GM18858 (cell line): Measurements from ENCODE around the gene ADRA1B.

ENCODE experiments used
- ATAC-seq: cut with Tn5 transposase; IDR thresholded peaks from one replicate; pipeline ENCODE4 v1.9.1; 2021; ENCODE audit not compliant: unreplicated experiment

The ADRA1B gene

DNA sequence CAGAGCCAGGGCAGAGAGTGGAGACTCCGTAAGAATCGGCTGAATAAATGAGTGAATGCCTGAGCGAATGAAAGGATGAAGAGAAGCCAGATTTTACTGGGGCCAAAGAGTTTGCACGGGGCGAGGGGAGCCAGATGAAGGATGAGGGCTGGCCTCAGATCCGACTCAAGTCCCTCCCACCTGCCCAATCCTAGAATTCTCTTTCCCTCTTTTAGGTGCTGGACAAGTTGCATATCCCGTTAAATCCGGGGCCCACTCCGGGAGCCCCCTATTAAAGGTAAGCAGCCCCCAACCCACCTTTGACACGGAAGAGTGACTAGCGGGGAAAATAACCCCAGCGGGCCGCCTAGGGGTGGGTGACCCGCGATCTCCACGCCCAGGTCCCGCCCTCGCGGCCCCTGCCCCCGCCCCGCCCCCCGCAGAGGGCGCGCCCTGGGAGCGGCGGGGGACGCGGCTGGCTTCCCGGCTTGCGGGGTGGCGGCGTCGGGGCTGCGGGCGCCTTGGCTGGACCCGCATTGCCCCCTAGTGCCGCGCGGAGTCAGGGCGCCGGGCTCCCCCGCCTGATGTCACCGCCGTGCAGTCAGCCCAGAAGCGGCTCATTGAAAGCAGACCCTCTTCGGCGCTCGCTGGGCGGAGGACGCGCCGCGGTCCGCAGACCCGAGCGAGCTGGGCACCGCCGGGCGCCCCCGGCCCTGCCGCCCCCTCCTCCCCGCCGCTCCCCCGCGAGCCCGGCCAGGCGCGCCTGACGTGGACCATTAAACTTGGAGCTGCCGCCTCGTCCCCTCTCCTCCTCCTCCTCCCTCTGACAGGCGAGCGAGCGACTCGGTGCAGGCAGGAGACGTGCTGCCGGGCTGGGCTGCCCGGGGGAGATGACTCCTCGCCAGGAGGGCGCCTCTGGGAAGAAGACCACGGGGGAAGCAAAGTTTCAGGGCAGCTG is at the start of gene ADRA1B:
TSS of gene ADRA1B (plus strand) at position 579 of the 937 bp plus-strand sequence. CDS start 424 bp downstream, outside the sequence.
- ATAC-seq = no peak

DNA sequence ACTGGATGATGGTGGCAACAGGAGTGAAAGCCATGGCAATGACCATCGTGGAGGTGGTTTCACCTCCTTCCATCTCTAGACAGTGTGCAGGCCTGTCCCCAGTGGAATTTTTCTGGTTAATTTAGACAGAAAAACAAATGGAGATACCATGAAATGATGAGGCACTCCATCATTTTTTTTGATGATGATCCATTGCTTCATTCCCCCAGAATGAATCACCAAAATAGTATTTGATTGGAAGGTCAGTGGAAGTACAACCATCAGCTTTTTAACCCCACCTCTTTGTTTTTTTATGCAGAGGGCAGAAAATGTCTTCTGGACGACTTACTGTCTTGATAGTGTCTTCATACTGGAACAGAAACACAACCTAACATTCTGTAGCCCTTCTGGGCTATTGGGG is 42.6 kb upstream of the ADRA1B start:
- ATAC-seq = no peak

DNA sequence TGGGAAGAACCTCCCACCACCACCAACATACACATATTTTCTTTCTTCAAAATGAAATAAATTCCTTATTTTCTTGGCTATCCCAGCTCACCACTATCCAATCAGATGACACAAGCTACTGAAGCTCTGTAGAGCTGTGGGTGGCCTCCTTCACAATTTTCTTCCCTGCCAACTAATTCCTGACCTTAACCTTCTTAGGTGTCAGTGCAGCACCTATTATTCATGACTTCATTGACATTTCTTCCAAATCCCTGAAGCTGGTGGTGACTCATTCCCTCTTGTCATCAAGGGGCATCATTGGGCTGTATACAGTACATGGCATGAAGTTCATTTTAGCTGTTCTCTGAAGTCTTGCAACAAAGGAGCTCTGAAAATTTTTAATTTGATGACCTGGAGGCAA is 42.0 kb upstream of the ADRA1B start:
- no peak for ATAC-seq

DNA sequence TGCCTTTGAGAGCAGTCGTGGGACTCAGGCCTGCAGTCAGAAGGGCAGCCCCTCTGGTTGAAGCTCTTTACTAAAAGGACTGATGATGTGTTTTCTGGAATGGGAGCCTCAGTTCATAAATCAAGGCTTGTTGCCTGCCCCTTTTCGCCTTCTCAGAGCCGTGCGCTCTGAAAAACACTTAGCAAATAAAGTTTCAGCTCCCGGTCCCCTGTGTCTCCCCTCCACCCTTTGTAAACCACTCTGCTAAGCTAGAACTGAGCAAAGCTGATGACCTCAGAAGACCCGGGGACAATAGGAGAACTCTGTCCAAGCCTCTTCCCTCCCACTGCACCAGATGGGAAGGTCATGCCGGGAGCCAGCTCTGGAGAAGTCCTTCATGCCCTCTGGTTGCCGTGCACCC is 39.3 kb upstream of the ADRA1B start:
- no peak for ATAC-seq

DNA sequence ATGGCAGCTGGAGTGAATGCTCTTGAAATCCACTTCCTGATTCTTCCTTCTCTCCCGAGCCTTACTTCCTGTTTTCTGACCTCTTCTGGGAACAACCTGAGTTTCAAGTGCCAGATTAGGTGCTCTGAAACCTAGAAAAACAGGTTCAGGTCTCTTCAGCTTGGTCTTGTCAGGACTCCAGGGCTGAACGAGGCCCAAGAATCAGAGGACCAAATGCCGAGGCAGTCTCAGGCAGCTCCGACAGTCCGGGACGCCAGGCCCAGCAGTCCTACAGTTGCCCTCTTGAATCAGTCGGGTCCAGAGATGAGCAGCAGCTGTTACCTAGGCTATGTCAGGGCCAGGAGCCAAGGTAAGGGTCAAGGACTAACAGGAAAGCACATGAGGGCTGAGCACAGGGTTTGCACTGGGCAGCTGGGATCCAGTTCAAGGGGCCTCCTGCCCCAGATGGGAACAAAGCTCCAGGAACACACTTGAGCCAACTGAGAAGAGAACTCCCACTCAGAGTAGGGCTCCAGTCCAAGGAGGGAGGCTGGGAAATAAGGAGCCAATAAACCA is 38.3 kb upstream of the ADRA1B start:
- ATAC-seq = no peak

DNA sequence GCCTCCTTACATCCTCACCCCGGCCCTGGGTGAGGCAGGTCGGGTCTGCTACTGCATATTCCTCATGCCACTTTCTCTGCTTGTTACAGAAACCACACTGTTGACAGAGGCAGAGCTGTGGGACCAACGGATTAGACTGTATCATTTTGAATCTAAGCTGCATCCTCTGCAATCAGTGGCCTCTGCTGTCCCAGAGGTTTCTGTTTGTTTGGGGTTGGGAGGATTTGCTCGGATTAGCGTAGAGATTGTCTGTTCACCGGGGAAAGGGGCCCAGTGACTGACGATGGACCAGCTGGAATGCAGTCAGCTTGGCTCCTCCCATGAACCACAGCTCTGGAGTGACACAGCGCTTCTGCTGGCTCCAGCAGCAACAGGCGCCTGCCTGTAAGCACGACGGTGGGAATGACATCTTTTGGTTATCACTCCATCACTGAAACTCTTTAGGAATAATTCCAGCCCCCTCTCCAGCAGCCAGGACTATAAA is 37.3 kb upstream of the ADRA1B start:
- no peak for ATAC-seq

DNA sequence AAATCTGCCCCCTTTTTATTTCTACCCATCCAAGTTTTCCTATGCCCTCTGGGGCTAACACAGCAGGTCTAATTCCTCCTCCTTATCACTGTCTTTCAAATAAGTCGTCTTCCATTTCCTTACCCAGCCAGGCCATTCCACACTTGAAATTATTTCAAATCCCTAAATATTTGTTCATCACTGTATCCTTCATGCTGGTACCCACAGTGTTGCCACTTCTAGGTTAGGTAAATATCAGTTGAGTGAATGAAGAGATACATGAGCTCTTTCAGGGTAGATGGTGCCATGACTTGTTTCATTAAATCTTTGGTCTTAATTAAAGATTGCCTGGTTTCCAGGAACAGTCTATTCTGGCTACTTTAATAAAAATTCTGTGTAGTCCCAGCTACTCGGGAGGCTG is 35.6 kb upstream of the ADRA1B start:
- no peak for ATAC-seq

DNA sequence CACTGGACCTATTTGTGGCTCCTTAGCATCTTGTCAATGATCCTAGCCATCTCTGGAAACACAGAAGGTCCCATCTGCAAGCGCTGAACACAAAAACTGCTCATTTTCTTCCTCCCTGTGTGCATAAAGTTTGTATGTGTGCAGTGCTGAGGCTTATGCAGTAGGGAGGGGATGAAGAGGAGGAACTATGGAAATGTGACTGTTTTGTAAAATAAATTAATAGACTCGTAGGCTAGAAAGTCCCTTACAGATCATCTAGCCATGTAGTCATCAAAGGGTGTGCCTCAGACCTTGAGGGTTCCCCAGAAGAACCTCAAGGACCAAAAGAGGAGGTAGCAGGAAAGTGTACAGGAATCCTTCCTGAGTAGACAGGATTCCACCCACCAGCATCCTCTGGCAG is 34.3 kb upstream of the ADRA1B start:
- ATAC-seq = no peak

DNA sequence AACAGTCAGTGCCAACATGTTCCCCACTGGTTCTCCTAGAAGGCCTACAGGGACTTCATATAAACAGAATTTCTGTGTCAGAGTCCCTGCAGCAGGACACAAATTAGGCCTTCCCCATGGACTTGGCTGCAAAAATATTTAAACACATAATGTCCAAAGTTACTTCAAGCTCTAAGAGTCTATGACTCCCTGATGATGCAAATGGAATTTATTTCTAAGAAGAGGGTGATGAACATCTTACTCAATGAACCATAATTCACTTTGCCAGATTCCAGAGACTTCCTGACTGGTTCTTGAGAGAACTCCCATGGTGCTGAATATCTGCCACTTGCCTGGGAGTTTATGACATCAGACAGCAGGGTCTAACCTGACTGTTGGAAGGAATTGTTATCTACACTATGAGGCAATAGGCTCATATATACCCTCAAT is 32.7 kb upstream of the ADRA1B start:
- no peak for ATAC-seq

DNA sequence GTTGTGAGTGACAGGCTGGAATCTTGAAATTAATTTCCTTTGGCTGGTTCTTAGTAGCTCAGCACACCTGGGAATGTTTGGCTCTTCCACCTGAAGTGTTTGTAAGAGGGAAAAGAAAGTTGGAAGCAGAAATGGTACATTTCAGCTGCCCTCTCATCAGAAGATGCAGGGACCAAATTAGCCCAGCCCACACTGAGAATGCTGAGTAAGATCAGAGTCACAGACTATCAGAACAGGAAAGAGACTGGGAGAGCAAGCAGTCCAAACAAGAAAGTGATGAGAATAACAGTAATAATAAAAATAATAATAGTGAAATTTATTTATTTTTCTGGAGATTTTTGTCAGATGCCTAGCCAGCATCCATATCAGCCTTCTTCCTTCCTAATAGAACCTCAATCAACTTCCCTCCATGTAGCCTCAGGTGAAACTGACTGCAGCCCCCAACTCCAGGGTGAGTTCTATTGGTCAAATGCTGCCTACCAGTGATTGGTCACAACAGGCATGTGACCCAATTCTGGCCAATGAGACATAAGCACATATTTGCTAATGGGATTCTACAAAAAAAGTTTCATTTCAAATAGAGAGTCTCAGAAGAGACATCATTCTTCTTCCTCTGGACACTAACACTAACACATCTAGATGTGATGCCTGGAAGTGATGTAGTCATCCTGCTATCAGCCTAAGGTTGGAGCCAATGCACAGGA is 31.2 kb upstream of the ADRA1B start:
- ATAC-seq = no peak

DNA sequence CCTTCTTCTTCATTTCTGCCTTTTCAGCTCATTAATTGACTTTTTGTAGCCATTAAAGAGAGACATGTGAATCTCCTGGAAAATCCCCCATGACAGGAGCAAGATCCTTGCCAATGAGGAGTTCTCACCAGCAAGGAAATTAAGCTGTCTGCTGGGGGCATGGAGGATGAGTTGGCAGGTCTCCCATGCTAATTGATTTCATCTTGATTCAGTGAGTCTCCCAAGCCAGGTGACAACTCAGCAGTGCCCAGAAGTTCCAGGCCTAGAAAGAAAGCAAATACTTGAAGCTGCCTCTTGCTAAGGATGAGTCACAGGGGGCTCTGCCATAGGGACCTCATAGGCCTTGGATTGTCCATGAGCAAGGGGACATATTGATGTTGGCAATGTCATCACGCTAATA is 30.0 kb upstream of the ADRA1B start:
- ATAC-seq = no peak

DNA sequence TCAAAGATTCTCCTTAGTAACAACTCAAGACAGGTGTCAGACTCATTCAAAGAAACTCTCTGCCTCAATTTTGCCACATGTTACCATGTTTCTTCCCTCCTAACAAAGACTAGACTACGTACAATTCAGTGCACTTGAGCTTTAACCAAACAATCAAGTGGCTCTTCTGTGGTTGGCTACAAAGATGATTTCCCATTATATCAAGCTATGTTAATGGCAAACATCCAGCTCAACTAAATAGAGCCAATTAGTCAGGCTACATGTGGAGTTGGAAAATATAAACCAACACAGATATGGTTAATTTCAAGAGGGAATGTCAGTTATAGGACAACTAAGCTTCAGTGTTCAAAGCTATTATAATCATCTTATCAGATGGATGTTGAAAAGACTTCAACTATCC is 29.2 kb upstream of the ADRA1B start:
- no peak for ATAC-seq

DNA sequence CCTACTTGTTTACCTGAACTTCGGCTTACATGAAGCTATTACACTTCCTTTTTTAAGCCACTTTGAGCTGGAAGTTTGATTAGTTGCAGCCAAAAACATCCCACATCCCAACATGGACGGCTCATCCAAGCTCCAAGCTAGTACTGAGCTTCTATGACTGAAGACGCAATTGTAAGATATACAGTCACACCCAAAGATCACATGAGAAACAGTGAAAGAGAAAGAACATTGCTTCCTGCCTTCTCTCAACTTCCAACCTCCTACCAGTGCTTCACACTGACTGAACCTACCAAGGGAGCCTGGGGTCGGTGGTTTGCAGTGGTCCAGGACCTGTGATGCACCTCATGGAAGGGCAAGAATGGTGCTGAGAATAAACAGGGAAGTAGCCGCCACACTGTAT is 27.4 kb upstream of the ADRA1B start:
- no peak for ATAC-seq

DNA sequence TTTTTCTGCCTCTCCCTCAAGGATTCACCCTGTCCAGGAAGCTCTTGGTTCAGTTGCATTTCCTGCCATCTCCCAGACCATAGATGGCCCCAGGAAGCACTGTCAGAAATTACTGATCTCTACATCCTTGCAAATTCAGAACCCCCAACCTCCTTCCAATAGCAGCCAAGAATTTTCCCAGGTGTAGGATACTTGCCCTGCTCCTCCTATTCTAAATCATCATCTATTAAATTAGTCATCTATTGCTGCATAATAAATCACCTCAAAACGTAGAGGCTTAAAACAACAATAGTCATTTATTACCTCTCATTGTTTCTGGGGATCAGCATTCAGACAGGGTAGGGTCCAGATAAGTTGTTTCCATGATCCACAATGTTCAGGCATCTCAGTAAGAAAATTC is 26.1 kb upstream of the ADRA1B start:
- ATAC-seq = no peak

DNA sequence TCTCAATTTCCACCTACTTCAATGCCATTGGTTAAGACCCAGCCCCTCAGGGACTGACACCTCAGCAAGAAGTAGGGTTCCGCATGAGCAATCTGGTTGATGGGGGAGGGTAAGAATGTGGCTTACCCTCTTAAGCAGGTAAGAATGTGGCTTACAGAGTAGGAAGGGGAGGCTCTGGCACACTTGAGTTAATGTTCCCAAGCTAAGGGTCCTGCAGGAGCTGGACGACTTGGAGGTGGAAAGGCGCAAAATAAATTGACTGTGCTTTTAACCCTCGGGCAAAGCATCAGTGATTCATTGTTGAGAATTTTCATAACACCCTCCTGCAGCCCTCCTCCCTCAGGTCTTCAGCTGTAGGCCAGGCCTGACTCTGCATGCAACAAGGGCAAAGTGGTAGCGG is 24.9 kb upstream of the ADRA1B start:
- no peak for ATAC-seq

DNA sequence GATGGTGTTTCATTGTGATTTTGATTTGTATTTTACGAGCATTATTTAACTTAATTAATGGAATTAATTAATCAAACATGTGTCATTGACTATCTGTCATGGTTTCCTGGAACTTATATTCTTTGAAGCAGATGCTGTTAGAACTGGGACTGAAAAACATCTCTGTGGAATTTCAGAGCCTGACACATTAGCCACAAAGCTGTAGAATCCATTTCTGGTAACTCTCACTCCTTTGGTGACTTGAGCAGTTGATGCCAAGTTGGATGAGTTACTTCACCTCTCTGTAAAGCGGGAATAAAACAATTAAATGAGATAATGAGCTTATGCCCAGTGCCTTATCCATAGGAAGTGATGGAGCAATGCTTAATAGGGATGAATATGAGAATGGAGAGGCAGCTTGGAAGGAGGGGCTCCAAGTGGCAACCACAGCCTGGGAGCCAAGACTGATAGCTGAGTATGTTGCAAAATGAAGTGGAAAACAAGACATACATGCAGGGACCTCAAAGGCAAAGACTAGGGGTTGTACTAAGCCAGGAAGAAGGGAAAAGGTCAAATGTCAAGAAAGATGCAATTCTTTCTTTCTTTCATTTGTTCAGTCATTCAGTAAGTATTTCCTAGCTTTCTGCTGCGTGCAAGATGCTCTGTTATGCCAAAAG is 23.1 kb upstream of the ADRA1B start:
- no peak for ATAC-seq

DNA sequence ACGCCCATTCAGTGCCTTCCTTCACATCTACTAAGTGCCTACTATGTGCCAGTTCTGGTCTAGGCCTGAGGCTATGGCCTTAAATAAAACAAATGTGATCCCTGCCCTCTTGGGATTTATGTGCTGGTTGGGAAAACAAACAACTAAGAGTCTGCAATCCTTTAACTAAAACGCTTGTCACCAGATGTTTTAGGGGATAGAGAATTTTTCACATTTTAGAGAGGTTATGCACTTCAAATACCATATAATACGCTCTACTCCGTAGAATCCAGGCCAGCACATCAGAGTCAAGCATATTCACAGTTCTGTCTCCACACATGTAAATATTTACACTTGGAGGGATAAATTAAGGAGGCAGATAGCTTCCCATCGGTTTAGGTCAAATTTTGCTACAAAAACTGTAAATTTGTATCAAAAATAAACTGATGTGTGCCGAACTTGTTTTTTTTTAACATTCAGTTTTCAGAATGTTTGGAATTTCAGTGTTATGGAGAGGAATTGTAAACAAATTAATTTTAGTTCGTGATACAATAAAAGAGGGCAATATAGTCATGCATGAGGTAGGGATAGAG is 22.0 kb upstream of the ADRA1B start:
- ATAC-seq = no peak

DNA sequence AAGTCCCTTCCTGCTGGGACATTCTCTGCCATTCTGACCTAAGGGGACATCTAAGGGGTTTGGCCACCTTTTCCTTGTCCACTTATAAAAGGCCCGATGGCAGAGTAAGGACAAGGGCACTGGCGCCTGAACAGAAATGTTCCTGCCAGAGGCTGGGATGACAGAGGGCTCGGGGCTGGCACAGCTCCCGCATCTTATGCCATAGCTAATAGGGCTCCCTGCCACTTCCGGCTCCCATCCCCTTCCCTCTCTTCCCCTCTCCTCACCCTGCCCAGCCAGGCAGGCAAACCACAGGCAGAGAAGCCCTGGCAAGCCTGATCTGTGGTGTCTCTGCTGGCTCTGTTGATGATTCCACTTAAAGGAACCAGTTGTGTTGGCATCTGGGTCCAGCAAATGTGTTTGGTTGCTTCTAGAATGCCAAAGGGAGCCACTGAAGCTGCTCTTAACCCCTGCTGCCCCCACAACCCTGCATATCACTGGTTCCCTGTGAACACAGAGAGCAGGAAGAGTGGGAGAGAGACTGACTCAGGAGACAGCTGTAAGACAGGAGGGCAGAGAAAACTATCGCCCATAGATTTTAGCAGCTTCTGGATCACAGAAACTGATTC is 18.4 kb upstream of the ADRA1B start:
- no peak for ATAC-seq

DNA sequence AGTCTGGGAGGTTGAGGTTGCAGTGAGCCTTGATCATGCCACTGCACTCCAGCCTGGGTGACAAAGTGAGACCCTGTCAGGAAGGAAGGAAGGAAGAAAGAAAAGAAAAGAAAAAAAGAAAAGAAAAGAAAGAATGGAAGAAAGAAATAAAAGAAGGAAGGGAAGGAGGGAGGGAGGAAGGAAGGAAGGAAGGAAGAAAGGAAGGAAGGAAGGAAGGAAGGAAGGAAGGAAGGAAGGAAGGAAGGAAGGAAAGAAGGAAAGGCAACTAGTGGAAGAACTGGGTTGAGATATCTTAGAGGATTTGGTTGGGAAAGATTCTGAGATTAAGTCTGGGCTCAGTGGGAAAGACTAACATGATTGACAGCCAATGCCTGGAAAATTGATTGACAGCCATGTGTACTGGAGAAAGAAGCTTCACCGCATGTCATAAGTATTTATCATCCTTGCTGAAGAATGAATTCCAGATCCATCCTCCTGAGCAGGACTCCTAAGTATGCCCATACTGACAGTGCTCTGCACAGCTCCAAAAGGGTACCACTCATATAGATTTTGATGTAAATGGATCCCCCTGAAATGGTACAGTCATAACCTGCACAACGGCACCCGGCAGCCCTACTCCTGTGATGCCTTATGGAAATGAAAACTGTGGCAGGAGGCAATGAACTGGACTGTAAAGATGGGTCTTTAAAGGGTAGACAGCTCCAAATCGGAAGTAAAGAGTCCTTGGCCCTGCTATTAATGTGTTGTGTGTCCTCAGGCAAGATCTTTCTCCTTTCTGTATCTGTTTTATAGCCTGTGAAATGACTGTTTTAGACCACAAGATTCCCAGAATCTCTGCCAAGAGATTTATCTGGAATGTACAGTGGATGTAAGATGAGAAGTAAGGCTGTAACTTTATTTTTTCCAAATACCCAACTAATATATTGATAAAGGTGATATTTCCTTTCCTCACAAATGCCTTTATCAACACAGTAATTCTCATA is 16.9 kb upstream of the ADRA1B start:
- no peak for ATAC-seq
